Keratinocyte (primary cell): ENCODE measurements around the gene FSIP1.

Source experiments
- CTCF ChIP-seq, 3 experiments: IDR thresholded peaks in 1 of 3; conservative IDR thresholded peaks in 1 of 3; optimal IDR thresholded peaks in 1 of 3; 2 replicates in 2 of 3; 3 replicates in 1 of 3; pipeline versions ENCODE3 to v1.5.1; 2011; ENCODE audit warnings: low read length in 3 of 3, mild to moderate bottlenecking in 3 of 3, moderate library complexity in 2 of 3, control low read depth in 1 of 3, inconsistent platforms in 1 of 3; ENCODE audit not compliant: insufficient read depth in 2 of 3; ENCODE audit errors: extremely low read depth in 1 of 3
- EZH2 ChIP-seq: IDR thresholded peaks from one replicate; pipeline ENCODE4 v1.6.1; 2012; ENCODE audit warnings: inconsistent platforms, mild to moderate bottlenecking, low read length, moderate library complexity

- TF ChIP-seq EZH2, result no peak
- TF ChIP-seq CTCF (optimal IDR thresholded peaks at IDR 0.05 in 1 of 3, IDR thresholded peaks at IDR 0.05 in 1 of 3, conservative IDR thresholded peaks at IDR 0.05 in 1 of 3; ENCODE audit: extremely low read depth in 1 of 3, insufficient read depth in 2 of 3, low read length in 3 of 3), result no peak
Measured at GRCh38 chr15:39610665-39611064, 172.0 kb downstream of the FSIP1 start.
